SK-N-SH treated with all-trans-retinoic acid at 6 μM for 48 hours (cell line): ENCODE data around the gene PROM1.

Experiments
- ATAC-seq: fragments of 200-7000 bp; cut with Tn5 transposase; 3 replicates; pipeline ENCODE4 v1.9.1; 2020; ENCODE audit warnings: mild to moderate bottlenecking, moderate library complexity
- ARNTL ChIP-seq: fragments of 450-650 bp; formaldehyde crosslinking; IDR thresholded peaks from 2 replicates; pipeline ENCODE4 v1.5.0; 2020; ENCODE audit warnings: low read depth, mild to moderate bottlenecking, moderate library complexity, borderline replicate concordance
- CREB5 ChIP-seq: fragments of 250-450 bp; sonication (Bioruptor Pico); IDR thresholded peaks from 2 replicates; pipeline ENCODE4 v1.5.1; 2020; ENCODE audit warnings: low read depth, mild to moderate bottlenecking, moderate library complexity
- CSRNP3 ChIP-seq: fragments of 250-450 bp; sonication (Bioruptor Pico); IDR thresholded peaks from 2 replicates; pipeline ENCODE4 v1.5.1; 2021; ENCODE audit warnings: mild to moderate bottlenecking, moderate library complexity
- ESRRG ChIP-seq: fragments of 250-450 bp; sonication (Bioruptor Pico); IDR thresholded peaks from 2 replicates; pipeline ENCODE4 v1.6.1; 2021; ENCODE audit warnings: mild to moderate bottlenecking
- GLIS3 ChIP-seq: fragments of 250-450 bp; sonication (Bioruptor Pico); IDR thresholded peaks from 2 replicates; pipeline ENCODE4 v1.5.0; 2020; ENCODE audit warnings: mild to moderate bottlenecking, moderate library complexity
- ISL1 ChIP-seq: fragments of 250-450 bp; sonication (Bioruptor Pico); IDR thresholded peaks from 2 replicates; pipeline ENCODE4 v2.1.2; 2022; ENCODE audit warnings: mild to moderate bottlenecking, moderate library complexity
- PATZ1 ChIP-seq: fragments of 250-450 bp; sonication (Bioruptor Pico); IDR thresholded peaks from 2 replicates; pipeline ENCODE4 v1.8.0; 2020; ENCODE audit warnings: mild to moderate bottlenecking, moderate library complexity, borderline replicate concordance
- POU6F1 ChIP-seq: fragments of 250-450 bp; sonication (Bioruptor Pico); IDR thresholded peaks from 2 replicates; pipeline ENCODE4 v1.8.0; 2021; ENCODE audit warnings: low read depth, mild to moderate bottlenecking, moderate library complexity, borderline replicate concordance
- PPARA ChIP-seq: fragments of 250-450 bp; sonication (Bioruptor Pico); IDR thresholded peaks from 2 replicates; pipeline ENCODE4 v1.5.0; 2020; ENCODE audit warnings: mild to moderate bottlenecking, borderline replicate concordance
- RARB ChIP-seq: fragments of 250-450 bp; sonication (Bioruptor Pico); IDR thresholded peaks from 2 replicates; pipeline ENCODE4 v1.8.0; 2021; ENCODE audit warnings: mild to moderate bottlenecking, moderate library complexity
- SNAI2 ChIP-seq: fragments of 250-450 bp; sonication (Bioruptor Pico); IDR thresholded peaks from 2 replicates; pipeline ENCODE4 v1.5.0; 2020; ENCODE audit warnings: mild to moderate bottlenecking, moderate library complexity
- TCF4 ChIP-seq: fragments of 250-450 bp; sonication (Bioruptor Pico); IDR thresholded peaks from 2 replicates; pipeline ENCODE4 v1.8.0; 2021; ENCODE audit warnings: mild to moderate bottlenecking, moderate library complexity, borderline replicate concordance
- TOX ChIP-seq: fragments of 250-450 bp; sonication (Bioruptor Pico); IDR thresholded peaks from 2 replicates; pipeline ENCODE4 v1.8.0; 2021; ENCODE audit warnings: mild to moderate bottlenecking, moderate library complexity, borderline replicate concordance
- TSHZ2 ChIP-seq: fragments of 250-450 bp; sonication (Bioruptor Pico); IDR thresholded peaks from 2 replicates; pipeline ENCODE4 v1.5.0; 2020; ENCODE audit warnings: mild to moderate bottlenecking, moderate library complexity
- ZC3H10 ChIP-seq: fragments of 250-450 bp; sonication (Bioruptor Pico); IDR thresholded peaks from 2 replicates; pipeline ENCODE4 v1.5.1; 2021; ENCODE audit warnings: mild to moderate bottlenecking, moderate library complexity
- ZFP3 ChIP-seq: fragments of 250-450 bp; sonication (Bioruptor Pico); IDR thresholded peaks from 2 replicates; pipeline ENCODE4 v1.5.0; 2020; ENCODE audit warnings: mild to moderate bottlenecking, moderate library complexity
- ZNF70 ChIP-seq: fragments of 450-650 bp; formaldehyde crosslinking; IDR thresholded peaks from 2 replicates; pipeline ENCODE4 v1.5.0; 2020; ENCODE audit warnings: mild to moderate bottlenecking, moderate library complexity
- ZNF8 ChIP-seq: fragments of 450-650 bp; formaldehyde crosslinking; IDR thresholded peaks from 2 replicates; pipeline ENCODE4 v1.5.0; 2020; ENCODE audit warnings: mild to moderate bottlenecking, moderate library complexity

PROM1 gene

GRCh38 chr4:15976456-15977447, 107.1 kb downstream of the PROM1 start:
- TF ChIP-seq TOX (CRISPR knock-in tag) (no peak), PPARA (CRISPR knock-in tag) (no peak), POU6F1 (CRISPR knock-in tag) (no peak), ZFP3 (no peak), CSRNP3 (no peak), RARB (CRISPR knock-in tag) (no peak), CREB5 (no peak), ZNF70 (CRISPR knock-in tag) (no peak), ZC3H10 (no peak), SNAI2 (no peak)
- peak; percentile 53; the same call in 2 of the 3 replicates for ATAC-seq

GRCh38 chr4:15971068-15971801, 112.6 kb downstream of the PROM1 start:
- no peak for ATAC-seq
- TF ChIP-seq ARNTL = no peak
- TF ChIP-seq ZNF8 (CRISPR knock-in tag) = no peak
- no peak for TF ChIP-seq ZFP3
- no peak for TF ChIP-seq ESRRG (CRISPR knock-in tag)
- TF ChIP-seq TCF4 (CRISPR knock-in tag) = no peak
- no peak for TF ChIP-seq PATZ1
- no peak for TF ChIP-seq TSHZ2
- TF ChIP-seq ZNF70 (CRISPR knock-in tag) = no peak

- TF ChIP-seq GLIS3 (CRISPR knock-in tag) = no peak
- TF ChIP-seq ISL1 (CRISPR knock-in tag) = no peak
- TF ChIP-seq ESRRG (CRISPR knock-in tag) = no peak
- no peak for ATAC-seq
These were observed 115.1 kb downstream of the PROM1 start for GRCh38 chr4:15968551-15969300.
